Right lobe of liver (tissue), 4 donors: Measurements from ENCODE around the gene ERCC2.

Source experiments
- CTCF ChIP-seq, 4 donors: fragments of 200-600 bp in 3 of 4; fragments of 450-650 bp in 1 of 4; IDR thresholded peaks; one replicate each; pipeline versions ENCODE4 v1.5.1 to v1.8.0; 2016 to 2022; ENCODE audit warnings: antibody characterized with exemption in 4 of 4, mild to moderate bottlenecking in 2 of 4
- POLR2A ChIP-seq: fragments of 450-650 bp; IDR thresholded peaks from one replicate; pipeline ENCODE4 v1.6.1; 2017; ENCODE audit warnings: antibody characterized with exemption, mild to moderate bottlenecking
- donor health status: DM: no; HTN: no; CAD: no.
- donor health status: DM: no; HTN: no; CAD: no.
- donor health status: DM: no; HTN: yes; CAD: no.

- TF ChIP-seq POLR2A = no peak
- no peak for TF ChIP-seq CTCF (IDR thresholded peaks at IDR 0.05)
These were observed 48.4 kb upstream of the ERCC2 start for GRCh38 chr19:45418802-45419201.
